ENCODE measurements around the gene ZNF407.

ZNF407 gene

GRCh38 chr18:75108579-75109318 lies 511.1 kb downstream of the ZNF407 start:
- Histone ChIP-seq H3K9me2 (replicated peaks; ENCODE audit: control insufficient read depth, low read length) (no peaks in the 10 kb centered on the region), H3K4me2 (ENCODE audit: low read length) (no peak overlapping the region), H4K20me1 (ENCODE audit: control insufficient read depth, insufficient read depth, low read depth, low read length) (no peaks in the 10 kb centered on the region), H3K4me1 (ENCODE audit: control insufficient read depth, low read length) (no peaks in the 10 kb centered on the region), H3K4me3 (ENCODE audit: low read length) (no peak overlapping the region), H3K27ac (ENCODE audit: low read depth, low read length) (no peak overlapping the region), H3F3A (ENCODE audit: control insufficient read depth, insufficient read depth) (no peaks in the 10 kb centered on the region), H3K27me3 (ENCODE audit: control insufficient read depth, low read length) (no peaks in the 10 kb centered on the region), H3K36me3 (ENCODE audit: control insufficient read depth, low read length) (no peaks in the 10 kb centered on the region), H3K79me2 (ENCODE audit: control insufficient read depth, low read length) (no peaks in the 10 kb centered on the region), H3K9me3 (ENCODE audit: control insufficient read depth, insufficient read depth, low read length) (no peaks in the 10 kb centered on the region)
- no peak for TF ChIP-seq CTCF (IDR thresholded peaks at IDR 0.05; ENCODE audit: low read depth, low read length, poor library complexity, severe bottlenecking)
- TF ChIP-seq EZH2phosphoT487 (IDR thresholded peaks at IDR 0.05; ENCODE audit: borderline replicate concordance, low read length) = no peak

- no peaks in the 10 kb centered on the region for H3K27me3 ChIP-seq (ENCODE audit: control insufficient read depth, low read length)
- no peaks in the 10 kb centered on the region for H3K4me1 ChIP-seq (ENCODE audit: control insufficient read depth, low read length)
- no peak overlapping the region for H3K4me3 ChIP-seq (ENCODE audit: low read length)
- no peaks in the 10 kb centered on the region for H3K79me2 ChIP-seq (ENCODE audit: control insufficient read depth, low read length)
- H4K20me1 ChIP-seq (ENCODE audit: control insufficient read depth, insufficient read depth, low read depth, low read length) = no peaks in the 10 kb centered on the region
- no peaks in the 10 kb centered on the region for H3K9me3 ChIP-seq (ENCODE audit: control insufficient read depth, insufficient read depth, low read length)
- no peaks in the 10 kb centered on the region for H3K9me2 ChIP-seq (replicated peaks; ENCODE audit: control insufficient read depth, low read length)
- no peak overlapping the region for H3K27ac ChIP-seq (ENCODE audit: low read depth, low read length)
- no peaks in the 10 kb centered on the region for H3F3A ChIP-seq (ENCODE audit: control insufficient read depth, insufficient read depth)
- TF ChIP-seq EZH2phosphoT487 (IDR thresholded peaks at IDR 0.05; ENCODE audit: borderline replicate concordance, low read length) (no peak), CTCF (IDR thresholded peaks at IDR 0.05; ENCODE audit: low read depth, low read length, poor library complexity, severe bottlenecking) (no peak)
- H3K4me2 ChIP-seq (ENCODE audit: low read length) = no peak overlapping the region
- no peaks in the 10 kb centered on the region for H3K36me3 ChIP-seq (ENCODE audit: control insufficient read depth, low read length)
Measured at GRCh38 chr18:75109319-75109691, 511.6 kb downstream of the ZNF407 start.

- no peaks in the 10 kb centered on the region for H3K36me3 ChIP-seq (ENCODE audit: control insufficient read depth, low read length)
- no peaks in the 10 kb centered on the region for H4K20me1 ChIP-seq (ENCODE audit: control insufficient read depth, insufficient read depth, low read depth, low read length)
Measured at GRCh38 chr18:75109819-75110218, 512.1 kb downstream of the ZNF407 start.

More at GRCh38 chr18:75109819-75110218, 512.1 kb downstream of the ZNF407 start:
- Histone ChIP-seq H3K9me2 (replicated peaks; ENCODE audit: control insufficient read depth, low read length) (no peaks in the 10 kb centered on the region), H3K27me3 (ENCODE audit: control insufficient read depth, low read length) (no peaks in the 10 kb centered on the region), H3F3A (ENCODE audit: control insufficient read depth, insufficient read depth) (no peaks in the 10 kb centered on the region), H3K4me1 (ENCODE audit: control insufficient read depth, low read length) (no peaks in the 10 kb centered on the region), H3K79me2 (ENCODE audit: control insufficient read depth, low read length) (no peaks in the 10 kb centered on the region), H3K4me2 (ENCODE audit: low read length) (no peak overlapping the region), H3K4me3 (ENCODE audit: low read length) (no peak overlapping the region), H3K9me3 (ENCODE audit: control insufficient read depth, insufficient read depth, low read length) (no peaks in the 10 kb centered on the region), H3K27ac (ENCODE audit: low read depth, low read length) (no peak overlapping the region)
- TF ChIP-seq EZH2phosphoT487 (IDR thresholded peaks at IDR 0.05; ENCODE audit: borderline replicate concordance, low read length) = no peak
- TF ChIP-seq CTCF (IDR thresholded peaks at IDR 0.05; ENCODE audit: low read depth, low read length, poor library complexity, severe bottlenecking) = no peak
